GM12864 (cell line): ENCODE results near the gene ELF1.

Experiments
- DNase-seq: peaks from one replicate; pipeline ENCODE4 v3.0.0-alpha.2; 2011; ENCODE audit warnings: low read depth
- H3K4me3 ChIP-seq: 2 replicates; pipeline ENCODE4 v1.5.1; 2011; ENCODE audit warnings: mild to moderate bottlenecking, low read depth, low read length, control low read depth
- TF ChIP-seq, protein P1 (sequence below): IDR thresholded peaks from 2 replicates; pipeline ENCODE4 v1.5.1; 2011; ENCODE audit warnings: low read depth, mild to moderate bottlenecking, moderate library complexity, low read length, control low read depth, inconsistent platforms; ENCODE audit errors: missing control alignments

Gene ELF1

DNA sequence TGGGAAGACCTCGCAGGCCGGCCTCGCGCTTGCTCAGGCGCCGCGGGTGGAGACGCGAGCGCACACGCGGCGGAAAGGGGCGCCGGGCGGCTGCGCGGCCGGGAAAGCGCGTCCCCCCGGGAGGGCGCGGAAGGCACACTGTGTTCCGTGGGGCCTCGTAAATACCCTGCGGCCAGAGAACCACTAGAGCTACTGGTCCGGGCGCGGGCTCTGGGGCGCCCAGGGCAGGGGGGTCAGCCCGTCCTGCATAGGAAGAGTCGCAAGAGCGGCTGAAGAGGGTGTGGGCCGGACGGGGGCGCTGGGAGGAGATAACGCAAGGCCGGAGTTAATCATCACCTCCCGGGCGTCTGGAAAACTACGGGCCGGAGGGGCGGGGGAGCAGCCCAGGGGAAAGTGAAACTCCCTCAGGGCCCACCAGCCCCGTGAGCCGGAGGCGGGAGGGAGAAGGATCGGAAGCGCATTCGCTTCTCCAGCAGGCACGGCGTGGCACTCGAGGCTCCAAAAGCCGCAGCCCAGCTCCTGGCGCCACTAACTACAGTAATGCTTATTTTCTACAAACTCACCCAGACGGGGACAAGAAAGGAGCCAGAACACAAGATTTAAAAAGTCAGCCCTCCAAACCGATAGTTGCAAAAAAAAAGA lies 41.1 kb upstream of the ELF1 start:
- H3K4me3 ChIP-seq, result peak overlapping the region; percentile 68
- TF ChIP-seq, protein P1, sequence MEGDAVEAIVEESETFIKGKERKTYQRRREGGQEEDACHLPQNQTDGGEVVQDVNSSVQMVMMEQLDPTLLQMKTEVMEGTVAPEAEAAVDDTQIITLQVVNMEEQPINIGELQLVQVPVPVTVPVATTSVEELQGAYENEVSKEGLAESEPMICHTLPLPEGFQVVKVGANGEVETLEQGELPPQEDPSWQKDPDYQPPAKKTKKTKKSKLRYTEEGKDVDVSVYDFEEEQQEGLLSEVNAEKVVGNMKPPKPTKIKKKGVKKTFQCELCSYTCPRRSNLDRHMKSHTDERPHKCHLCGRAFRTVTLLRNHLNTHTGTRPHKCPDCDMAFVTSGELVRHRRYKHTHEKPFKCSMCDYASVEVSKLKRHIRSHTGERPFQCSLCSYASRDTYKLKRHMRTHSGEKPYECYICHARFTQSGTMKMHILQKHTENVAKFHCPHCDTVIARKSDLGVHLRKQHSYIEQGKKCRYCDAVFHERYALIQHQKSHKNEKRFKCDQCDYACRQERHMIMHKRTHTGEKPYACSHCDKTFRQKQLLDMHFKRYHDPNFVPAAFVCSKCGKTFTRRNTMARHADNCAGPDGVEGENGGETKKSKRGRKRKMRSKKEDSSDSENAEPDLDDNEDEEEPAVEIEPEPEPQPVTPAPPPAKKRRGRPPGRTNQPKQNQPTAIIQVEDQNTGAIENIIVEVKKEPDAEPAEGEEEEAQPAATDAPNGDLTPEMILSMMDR, result peak; percentile 25
- peak; percentile 49 for DNase-seq

DNA sequence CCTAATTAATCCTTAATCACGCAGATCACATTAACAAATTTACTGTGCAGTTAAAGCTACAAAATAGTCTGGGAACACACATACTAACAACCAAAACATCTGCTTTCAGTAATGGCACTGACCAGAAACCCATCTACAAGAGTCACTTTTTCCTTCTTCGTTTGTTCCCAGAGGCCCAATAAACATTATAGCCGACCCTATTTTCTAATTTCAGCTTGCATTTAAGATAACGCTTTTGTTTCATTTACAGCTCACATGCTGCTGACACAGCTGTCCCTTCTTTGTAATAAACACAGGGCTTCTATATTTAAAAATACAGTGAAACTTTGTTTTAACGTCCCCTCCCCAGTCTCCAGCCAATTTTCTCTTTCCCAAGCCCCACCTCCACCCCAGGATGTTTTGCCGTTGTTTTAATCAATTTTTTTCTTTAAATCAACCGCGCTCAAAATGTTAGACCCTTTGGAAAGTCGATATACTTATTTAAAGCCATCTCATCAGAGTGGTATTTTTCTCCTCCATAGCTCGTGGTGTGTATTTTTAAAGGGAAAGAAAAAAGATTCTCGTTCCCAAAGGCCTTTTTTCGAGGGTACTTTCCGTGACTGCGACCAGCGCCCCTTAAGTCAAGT lies 40.5 kb upstream of the ELF1 start:
- TF ChIP-seq, protein P1, result no peak
- peak overlapping the region; percentile 68 for H3K4me3 ChIP-seq
- no peak for DNase-seq

DNA sequence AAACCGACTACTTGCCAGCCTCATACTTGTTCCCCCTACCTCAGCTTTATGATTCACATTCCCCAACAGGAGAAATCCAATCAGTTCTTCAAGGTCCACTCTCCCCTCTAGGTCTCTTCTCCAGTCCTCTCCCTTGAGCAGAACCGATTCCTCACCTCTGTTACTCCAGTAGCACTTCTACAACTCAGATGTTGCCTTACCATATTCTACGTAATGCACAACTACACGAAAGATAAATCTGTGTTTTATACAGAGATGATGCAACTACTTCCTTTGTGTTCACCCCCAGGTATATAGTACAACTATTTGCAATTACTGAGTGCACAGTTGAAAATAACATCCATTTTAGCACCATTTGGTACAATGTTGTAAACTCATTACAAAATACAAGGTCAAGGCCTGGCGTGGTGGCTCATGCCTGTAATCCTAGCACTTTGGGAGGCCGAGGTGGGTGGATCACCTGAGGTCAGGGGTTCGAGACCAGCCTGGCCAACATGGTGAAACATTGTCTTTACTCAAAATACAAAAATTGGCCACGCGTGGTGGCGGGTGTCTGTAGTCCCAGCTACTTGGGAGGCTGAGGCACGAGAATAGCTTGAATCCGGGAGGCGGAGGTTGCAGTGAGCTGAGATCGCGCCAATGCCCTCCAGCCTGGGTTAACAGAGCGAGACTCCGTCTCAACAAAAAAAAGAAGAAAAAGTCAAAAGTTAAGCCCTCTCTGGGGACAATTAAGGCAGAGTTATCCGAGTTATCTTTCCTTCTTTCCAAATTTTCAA lies 39.4 kb upstream of the ELF1 start:
- H3K4me3 ChIP-seq, result no peak overlapping the region
- TF ChIP-seq, protein P1, result no peak
- DNase-seq, result no peak

DNA sequence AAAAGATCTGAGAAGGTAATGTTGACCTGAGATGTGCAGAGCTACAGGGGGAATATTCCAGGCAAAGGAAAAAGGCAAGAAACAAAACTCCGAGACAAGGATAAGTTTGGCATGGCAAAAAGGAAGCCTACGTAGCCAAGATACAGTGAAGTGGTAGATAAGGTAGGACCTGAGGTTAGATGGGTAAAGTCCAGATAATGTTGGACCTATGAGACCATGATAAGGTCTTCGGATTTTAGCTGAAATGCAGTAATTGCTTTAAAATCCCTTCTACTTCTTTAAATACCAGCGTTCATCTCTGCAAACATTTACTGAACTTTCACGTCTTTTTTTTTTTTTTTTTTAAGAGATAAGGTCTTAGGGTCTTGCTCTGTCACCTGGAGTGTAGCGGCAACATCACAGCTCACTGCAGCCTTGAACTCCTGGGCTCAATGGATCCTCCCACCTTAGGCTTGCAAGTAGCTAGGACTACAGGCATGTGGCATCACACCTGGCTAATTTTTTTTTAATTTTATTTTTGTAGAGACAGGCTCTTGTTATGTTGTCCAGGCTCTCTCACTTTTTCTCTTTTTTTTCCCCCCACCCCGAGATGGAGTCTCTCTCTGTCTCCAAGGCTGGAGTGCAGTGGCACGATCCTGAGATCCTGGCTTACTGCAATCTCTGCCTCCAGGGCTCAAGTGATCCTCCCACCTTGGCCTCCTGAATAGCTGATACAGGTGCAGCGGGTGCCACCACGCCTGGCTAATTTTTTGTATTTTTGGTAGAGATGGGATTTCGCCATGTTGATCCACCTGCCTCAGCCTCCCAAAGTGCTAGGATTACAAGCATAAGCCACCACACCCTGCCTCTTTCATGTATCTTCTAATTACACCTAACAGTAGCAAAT lies 38.0 kb upstream of the ELF1 start:
- TF ChIP-seq, protein P1, result no peak
- H3K4me3 ChIP-seq, result no peak overlapping the region
- DNase-seq, result no peak

DNA sequence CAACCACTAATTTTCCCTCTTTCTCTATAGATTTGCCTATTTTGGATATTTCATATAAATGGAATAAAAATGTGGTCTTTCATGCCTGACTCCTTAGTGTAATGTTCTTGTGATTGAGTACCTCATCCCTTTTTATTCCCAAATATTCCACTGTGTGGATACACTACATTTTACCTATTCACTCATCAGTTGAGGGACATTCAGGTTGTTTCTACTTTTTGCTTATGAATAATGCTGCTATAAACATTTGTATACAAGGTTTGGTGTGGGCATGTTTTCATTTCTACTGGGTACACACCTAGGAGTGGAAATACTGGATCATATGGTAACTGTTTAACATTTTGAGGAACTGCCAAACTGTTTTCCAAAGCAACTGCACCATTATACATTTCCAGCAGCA lies 37.1 kb upstream of the ELF1 start:
- TF ChIP-seq, protein P1, result no peak
- H3K4me3 ChIP-seq, result no peak overlapping the region
- no peak for DNase-seq

DNA sequence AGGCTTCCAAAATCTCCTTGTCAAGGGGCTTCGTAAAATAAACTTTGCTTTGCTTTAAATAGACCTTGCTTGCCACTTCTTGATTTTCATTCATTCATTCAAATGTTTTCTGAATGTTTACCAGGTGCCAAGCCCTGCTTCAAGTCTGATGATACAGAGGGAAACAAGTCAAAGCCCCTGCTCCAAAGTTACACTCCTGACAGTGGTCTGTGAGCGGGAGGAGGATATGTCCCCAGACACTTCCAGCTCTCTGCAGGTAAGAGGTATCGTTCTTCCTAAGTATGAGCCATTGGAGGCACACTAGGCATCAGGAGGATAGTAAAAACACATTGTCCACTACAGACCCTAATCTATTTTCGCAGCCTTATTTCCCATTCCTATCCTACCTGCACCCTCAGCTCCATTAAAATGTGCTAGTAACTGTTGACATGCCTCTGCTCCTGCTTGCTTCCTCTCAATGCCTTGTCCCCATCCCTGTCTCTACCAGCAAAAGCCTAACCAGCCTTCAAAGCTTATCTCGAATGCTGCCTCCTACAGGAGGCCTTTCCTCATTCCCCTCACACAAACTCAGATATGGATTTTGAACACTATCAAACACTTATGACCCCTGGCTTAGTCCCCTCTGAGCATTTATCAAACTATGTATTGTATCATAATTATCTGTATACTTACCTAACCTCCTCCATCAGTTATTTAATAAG lies 36.0 kb upstream of the ELF1 start:
- no peak for DNase-seq
- H3K4me3 ChIP-seq, result no peak overlapping the region
- TF ChIP-seq, protein P1, result peak; percentile 56
